Neural progenitor cell (in vitro differentiated cells): ENCODE results near the gene KLHL17.

Experiments used
- CTCF ChIP-seq: fragments of 200-600 bp; sonication (generic); IDR thresholded peaks from 2 replicates; pipeline ENCODE4 v1.5.1; 2017; ENCODE audit warnings: antibody characterized with exemption, mild to moderate bottlenecking
- EZH2phosphoT487 ChIP-seq: fragments of 200-600 bp; sonication (generic); IDR thresholded peaks from 2 replicates; pipeline ENCODE4 v1.6.1; 2017; ENCODE audit warnings: antibody characterized with exemption

GRCh38 chr1:1013105-1013921 lies 52.9 kb downstream of the KLHL17 start, which contains the start of gene ISG15:
- TF ChIP-seq CTCF (no peak), EZH2phosphoT487 (no peak)
